GM12892 (cell line): ENCODE data around the gene CRTC1.
"Not testable (repeated sequence)": the region's sequence is repeated elsewhere in the genome, so short reads cannot be mapped to it uniquely, and the experiment has no call there.

Source experiments
- POLR2A ChIP-seq: IDR thresholded peaks from 2 replicates; pipeline ENCODE4 v1.6.1; 2011; ENCODE audit warnings: low read depth, low read length, control low read depth
- POLR2AphosphoS5 ChIP-seq: IDR thresholded peaks from 2 replicates; pipeline ENCODE4 v1.6.1; 2011; ENCODE audit warnings: low read depth, low read length, control low read depth

DNA sequence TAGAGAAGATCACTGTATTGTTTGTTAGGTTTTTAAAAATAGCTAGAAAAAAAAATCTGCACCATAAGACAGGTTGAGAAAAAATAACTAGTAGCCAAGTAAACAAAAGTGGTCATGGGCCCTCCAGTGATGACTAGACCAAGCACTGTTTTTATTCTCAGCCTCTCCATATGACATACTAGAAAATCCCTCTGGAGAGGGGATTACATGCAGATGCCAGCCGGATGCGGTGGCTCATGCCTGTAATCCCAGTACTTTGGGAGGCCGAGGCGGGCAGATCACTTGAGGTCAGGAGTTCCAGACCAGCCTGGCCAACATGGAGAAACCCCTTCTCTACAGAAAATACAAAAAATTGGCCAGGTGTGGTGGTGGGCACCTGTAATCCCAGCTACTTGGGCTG is 133.2 kb downstream of the CRTC1 start:
- not testable (repeated sequence) for TF ChIP-seq POLR2AphosphoS5, POLR2A
